ENCODE data around the gene NAA40. TPM values are rescaled to one million over a fixed set of nuclear protein-coding genes. Genes with fewer than 3 reads are reported as not detected.

Gene NAA40
- total and polyA plus RNA-seq, 2 of the 13 experiments (the other 11 are each of a cell fraction or from before 2014, with no cell fraction given), result 11.1 to 17.9 TPM

- TF ChIP-seq GLMP (CRISPR knock-in tag; IDR thresholded peaks at IDR 0.05; ENCODE audit: borderline replicate concordance) (no peak), ZBTB10 (CRISPR knock-in tag; IDR thresholded peaks at IDR 0.05; ENCODE audit: borderline replicate concordance) (no peak), ZNF710 (CRISPR knock-in tag; IDR thresholded peaks at IDR 0.05; ENCODE audit: borderline replicate concordance) (no peak), ZNF780A (CRISPR knock-in tag; IDR thresholded peaks at IDR 0.05) (no peak), ZNF460 (CRISPR knock-in tag; IDR thresholded peaks at IDR 0.05; ENCODE audit: borderline replicate concordance) (no peak), CCDC6 (CRISPR knock-in tag; IDR thresholded peaks at IDR 0.05) (no peak), ZC3H4 (CRISPR knock-in tag; IDR thresholded peaks at IDR 0.05; ENCODE audit: borderline replicate concordance) (no peak), ZBED4 (CRISPR knock-in tag; IDR thresholded peaks at IDR 0.05; ENCODE audit: borderline replicate concordance) (no peak), POGK (CRISPR knock-in tag; conservative IDR thresholded peaks at IDR 0.05) (no peak; the same call in 1 of the 2 replicates), MYC (CRISPR knock-in tag; IDR thresholded peaks at IDR 0.05; ENCODE audit: borderline replicate concordance) (peak; percentile 76; the same call in 1 of the 2 replicates), KDM5B (CRISPR knock-in tag; IDR thresholded peaks at IDR 0.05; ENCODE audit: borderline replicate concordance) (peak; percentile 77; the same call in 1 of the 2 replicates), MAFK (conservative IDR thresholded peaks at IDR 0.05 in 1 of 2, IDR thresholded peaks at IDR 0.05 in 1 of 2; ENCODE audit: low read length in 2 of 2) (no peak), KLF13 (CRISPR knock-in tag; IDR thresholded peaks at IDR 0.05) (no peak), ATF7-NPFF (CRISPR knock-in tag; IDR thresholded peaks at IDR 0.05; ENCODE audit: low read depth) (peak; percentile 84), STAT5B (CRISPR knock-in tag; IDR thresholded peaks at IDR 0.05) (no peak; the same call in 1 of the 2 replicates), ZNF562 (CRISPR knock-in tag; IDR thresholded peaks at IDR 0.05; ENCODE audit: borderline replicate concordance) (no peak)
Observed at GRCh38 chr11:63986156-63986931, 47.5 kb downstream of the NAA40 start, which contains the start of gene OTUB1 (continued).
